SK-N-SH (cell line): ENCODE measurements around the gene LIMS2. TPM values are rescaled to one million over a fixed set of nuclear protein-coding genes. Genes with fewer than 3 reads are reported as not detected.
A peak's percentile ranks its signal among the peaks of the same experiment; 100 is the strongest.

ENCODE experiments used
- CTCF ChIA-PET: fragments of 300-600, 350-600 bp; formaldehyde crosslinking; extraction: SDS; loops from one replicate; lab custom pipeline; 2021; lab: Yijun Ruan, JAX
- POLR2A ChIA-PET: fragments of 350-600 bp; sonication (Branson Sonifier 250); formaldehyde crosslinking; extraction: SDS; loops from one replicate; lab custom pipeline; 2020; ENCODE audit warnings: antibody characterized with exemption, inconsistent platforms; lab: Yijun Ruan, JAX
- DNase-seq: peaks from one replicate; pipeline ENCODE4 v3.0.0; 2012
- H2AFZ ChIP-seq: fragments of 200-600 bp; sonication (generic); 2 replicates; pipeline ENCODE4 v1.8.1; 2016; ENCODE audit warnings: antibody characterized with exemption, mild to moderate bottlenecking, low read depth
- H3F3A ChIP-seq: fragments of 200-600 bp; sonication (generic); replicated peaks from 2 replicates; pipeline ENCODE3; 2016; ENCODE audit warnings: antibody characterized with exemption, mild to moderate bottlenecking; ENCODE audit not compliant: insufficient read depth
- H3K27ac ChIP-seq, 2 experiments: fragments of 200-500 bp in 1 of 2; fragments of 200-600 bp in 1 of 2; sonication (Bioruptor generic) in 1 of 2; sonication (generic), shearing (Covaris generic) in 1 of 2; 2 replicates each; pipeline versions ENCODE4 v1.5.1 to v1.6.1; 2014 to 2016; ENCODE audit warnings: low read depth in 2 of 2, inconsistent platforms in 1 of 2, low read length in 1 of 2, mild to moderate bottlenecking in 1 of 2, mixed read lengths in 1 of 2
- H3K27me3 ChIP-seq: fragments of 200-600 bp; sonication (generic), shearing (Covaris generic); 2 replicates; pipeline ENCODE4 v1.6.1; 2016; ENCODE audit warnings: mixed run types; ENCODE audit not compliant: insufficient read depth
- H3K36me3 ChIP-seq, 2 experiments: fragments of 200-500 bp in 1 of 2; fragments of 200-600 bp in 1 of 2; sonication (Bioruptor generic) in 1 of 2; sonication (generic) in 1 of 2; replicated peaks in 1 of 2; 2 replicates each; pipeline versions ENCODE3 to v1.5.1; 2014 to 2016; ENCODE audit warnings: low read length in 1 of 2, mild to moderate bottlenecking in 1 of 2; ENCODE audit not compliant: insufficient read depth in 2 of 2, control insufficient read depth in 1 of 2
- H3K4me1 ChIP-seq, 2 experiments: fragments of 200-500 bp in 1 of 2; fragments of 200-600 bp in 1 of 2; sonication (Bioruptor generic) in 1 of 2; sonication (generic), shearing (Covaris generic) in 1 of 2; 2 replicates each; pipeline versions ENCODE4 v1.5.1 to v1.6.1; 2014 to 2016; ENCODE audit warnings: low read depth in 1 of 2, low read length in 1 of 2, mixed run types in 1 of 2; ENCODE audit not compliant: insufficient read depth in 2 of 2, control insufficient read depth in 1 of 2
- H3K4me2 ChIP-seq: fragments of 200-600 bp; sonication (generic), shearing (Covaris generic); 2 replicates; pipeline ENCODE4 v1.6.1; 2017; ENCODE audit warnings: mixed run types
- H3K4me3 ChIP-seq, 2 experiments: fragments of 200-500 bp in 1 of 2; fragments of 200-600 bp in 1 of 2; sonication (Bioruptor generic) in 1 of 2; sonication (generic), shearing (Covaris generic) in 1 of 2; 2 replicates each; pipeline versions ENCODE4 v1.5.1 to v1.8.1; 2014 to 2016; ENCODE audit warnings: low read depth in 2 of 2, inconsistent platforms in 1 of 2, low read length in 1 of 2, mild to moderate bottlenecking in 1 of 2, mixed read lengths in 1 of 2, moderate library complexity in 1 of 2
- H3K79me2 ChIP-seq: fragments of 200-600 bp; sonication (generic); 2 replicates; pipeline ENCODE4 v1.8.1; 2017; ENCODE audit warnings: mild to moderate bottlenecking; ENCODE audit not compliant: insufficient read depth
- H3K9ac ChIP-seq: fragments of 200-600 bp; sonication (generic); 2 replicates; pipeline ENCODE4 v1.6.1; 2017; ENCODE audit warnings: mixed run types
- H3K9me2 ChIP-seq: fragments of 200-600 bp; sonication (generic); 2 replicates; pipeline ENCODE4 v1.6.1; 2017; ENCODE audit warnings: mixed run types
- H3K9me3 ChIP-seq: fragments of 200-600 bp; sonication (generic); 2 replicates; pipeline ENCODE4 v1.6.1; 2017; ENCODE audit warnings: mixed run types, mild to moderate bottlenecking, moderate library complexity
- H4K20me1 ChIP-seq: fragments of 200-600 bp; sonication (generic); 2 replicates; pipeline ENCODE4 v1.6.1; 2017; ENCODE audit warnings: mild to moderate bottlenecking, mixed run types; ENCODE audit not compliant: insufficient read depth
- CHD2 ChIP-seq: fragments of 150-350 bp; IDR thresholded peaks from 2 replicates; pipeline ENCODE4 v1.6.1; 2018; ENCODE audit warnings: low read length; ENCODE audit not compliant: partially characterized antibody
- EZH2phosphoT487 ChIP-seq: fragments of 200-600 bp; sonication (generic); IDR thresholded peaks from 2 replicates; pipeline ENCODE4 v1.6.1; 2017; ENCODE audit warnings: low read depth, mixed run types, mild to moderate bottlenecking, antibody characterized with exemption, moderate library complexity, borderline replicate concordance
- FOSL2 ChIP-seq: IDR thresholded peaks from 2 replicates; pipeline ENCODE4 v1.4.0; 2012; ENCODE audit warnings: low read depth, mild to moderate bottlenecking, moderate library complexity, borderline replicate concordance
- FOXJ3 ChIP-seq: sonication (generic); formaldehyde crosslinking; IDR thresholded peaks from 2 replicates; pipeline ENCODE4 v1.5.1; 2020; ENCODE audit warnings: mild to moderate bottlenecking, missing genetic modification reagents
- FOXM1 ChIP-seq: IDR thresholded peaks from 2 replicates; pipeline ENCODE4 v1.4.0; 2012; ENCODE audit warnings: low read depth, mild to moderate bottlenecking
- JUND ChIP-seq: IDR thresholded peaks from 2 replicates; pipeline ENCODE4 v1.4.0; 2012
- MXI1 ChIP-seq: IDR thresholded peaks from 2 replicates; pipeline ENCODE4 v1.6.1; 2012; ENCODE audit warnings: mild to moderate bottlenecking, low read depth, low read length, improper control_type of control experiment
- RAD21 ChIP-seq: IDR thresholded peaks from 2 replicates; pipeline ENCODE4 v1.6.1; 2012; ENCODE audit warnings: mild to moderate bottlenecking, low read length
- RCOR1 ChIP-seq: fragments of 150-350 bp; IDR thresholded peaks from 2 replicates; pipeline ENCODE4 v1.6.1; 2017; ENCODE audit warnings: antibody characterized with exemption, low read length
- RXRA ChIP-seq: IDR thresholded peaks from 2 replicates; pipeline ENCODE4 v1.4.0; 2012; ENCODE audit warnings: low read depth, mild to moderate bottlenecking, borderline replicate concordance
- SIN3A ChIP-seq: IDR thresholded peaks from 2 replicates; pipeline ENCODE4 v1.6.1; 2012; ENCODE audit warnings: low read depth, mild to moderate bottlenecking, low read length, moderate library complexity, borderline replicate concordance
- SMC3 ChIP-seq: IDR thresholded peaks from 2 replicates; pipeline ENCODE4 v1.6.1; 2012; ENCODE audit warnings: low read depth, low read length, improper control_type of control experiment
- WGBS: methylation state at CpG from one replicate; pipeline ENCODE4 v1.1.6; 2017; ENCODE audit warnings: low lambda C conversion rate; 5-methylcytosine and 5-hydroxymethylcytosine counted together
- polyA plus RNA-seq, 3 experiments: library from polyadenylated mRNA; depleted of rRNA; stranded (reverse); fragments of >200 nt; gene quantifications; 2 replicates each; pipeline ENCODE4 v1.2.3, GENCODE V29; 2012
- TF ChIP-seq, protein P1 (sequence below): IDR thresholded peaks from 2 replicates; pipeline ENCODE4 v1.4.0; 2012; ENCODE audit warnings: low read depth, borderline replicate concordance
- TF ChIP-seq, protein P2 (sequence below): IDR thresholded peaks from 2 replicates; pipeline ENCODE4 v1.4.0; 2012; ENCODE audit warnings: low read depth
- TF ChIP-seq, protein P3 (sequence below): IDR thresholded peaks from 2 replicates; pipeline ENCODE4 v1.6.1; 2012; ENCODE audit warnings: mild to moderate bottlenecking, low read depth, low read length, moderate library complexity
- TF ChIP-seq, protein P4 (sequence below): fragments of 150-350 bp; IDR thresholded peaks from 2 replicates; pipeline ENCODE4 v1.6.1; 2016; ENCODE audit warnings: mild to moderate bottlenecking, low read depth, low read length

LIMS2 gene
- polyA plus RNA-seq, 1 of the 3 experiments (the other 2 are of a cell fraction) = 2.7 TPM

DNA sequence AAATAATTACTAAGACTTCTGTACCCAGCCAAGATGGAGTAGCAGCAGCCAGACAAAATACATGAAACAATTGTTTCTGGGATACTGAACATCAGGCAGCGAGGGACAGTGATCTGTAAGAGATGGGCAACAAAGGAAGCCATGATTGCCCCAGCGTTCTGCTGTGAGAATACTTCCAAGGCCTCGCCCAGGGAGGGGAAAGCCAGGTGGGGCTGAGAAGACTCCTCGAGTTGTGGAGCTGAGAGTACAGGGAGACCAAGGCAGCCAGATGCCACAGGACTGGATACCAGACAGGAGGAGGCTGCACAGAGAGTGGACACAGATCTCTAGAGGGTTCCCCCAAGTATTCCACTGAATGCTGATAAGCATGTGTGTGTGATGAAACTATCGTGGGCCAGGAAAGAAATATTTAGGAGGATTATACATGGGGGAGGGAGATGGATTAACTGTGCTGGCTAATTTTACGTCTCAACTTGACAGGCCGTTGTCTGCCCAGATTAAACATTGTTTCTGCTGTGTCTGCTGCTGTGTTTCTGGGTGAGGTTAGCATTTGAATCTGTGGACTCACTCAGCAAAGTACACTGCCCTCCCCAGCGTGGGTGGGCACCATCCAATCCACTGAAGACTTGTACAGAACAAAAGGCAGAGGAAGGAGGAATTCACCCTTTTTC lies 10.2 kb upstream of the LIMS2 start:
- no peaks in the 10 kb centered on the region for H3K36me3 ChIP-seq
- TF ChIP-seq, protein P1, sequence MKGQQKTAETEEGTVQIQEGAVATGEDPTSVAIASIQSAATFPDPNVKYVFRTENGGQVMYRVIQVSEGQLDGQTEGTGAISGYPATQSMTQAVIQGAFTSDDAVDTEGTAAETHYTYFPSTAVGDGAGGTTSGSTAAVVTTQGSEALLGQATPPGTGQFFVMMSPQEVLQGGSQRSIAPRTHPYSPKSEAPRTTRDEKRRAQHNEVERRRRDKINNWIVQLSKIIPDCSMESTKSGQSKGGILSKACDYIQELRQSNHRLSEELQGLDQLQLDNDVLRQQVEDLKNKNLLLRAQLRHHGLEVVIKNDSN = no peak
- TF ChIP-seq RCOR1 (no peak), RAD21 (no peak), JUND (no peak), CHD2 (no peak), SMC3 (no peak), SIN3A (no peak), MXI1 (no peak), FOXJ3 (CRISPR knock-in tag) (no peak), RXRA (no peak), EZH2phosphoT487 (no peak), FOSL2 (no peak), FOXM1 (no peak)
- TF ChIP-seq, protein P2, sequence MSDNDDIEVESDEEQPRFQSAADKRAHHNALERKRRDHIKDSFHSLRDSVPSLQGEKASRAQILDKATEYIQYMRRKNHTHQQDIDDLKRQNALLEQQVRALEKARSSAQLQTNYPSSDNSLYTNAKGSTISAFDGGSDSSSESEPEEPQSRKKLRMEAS = no peak
- TF ChIP-seq, protein P3, sequence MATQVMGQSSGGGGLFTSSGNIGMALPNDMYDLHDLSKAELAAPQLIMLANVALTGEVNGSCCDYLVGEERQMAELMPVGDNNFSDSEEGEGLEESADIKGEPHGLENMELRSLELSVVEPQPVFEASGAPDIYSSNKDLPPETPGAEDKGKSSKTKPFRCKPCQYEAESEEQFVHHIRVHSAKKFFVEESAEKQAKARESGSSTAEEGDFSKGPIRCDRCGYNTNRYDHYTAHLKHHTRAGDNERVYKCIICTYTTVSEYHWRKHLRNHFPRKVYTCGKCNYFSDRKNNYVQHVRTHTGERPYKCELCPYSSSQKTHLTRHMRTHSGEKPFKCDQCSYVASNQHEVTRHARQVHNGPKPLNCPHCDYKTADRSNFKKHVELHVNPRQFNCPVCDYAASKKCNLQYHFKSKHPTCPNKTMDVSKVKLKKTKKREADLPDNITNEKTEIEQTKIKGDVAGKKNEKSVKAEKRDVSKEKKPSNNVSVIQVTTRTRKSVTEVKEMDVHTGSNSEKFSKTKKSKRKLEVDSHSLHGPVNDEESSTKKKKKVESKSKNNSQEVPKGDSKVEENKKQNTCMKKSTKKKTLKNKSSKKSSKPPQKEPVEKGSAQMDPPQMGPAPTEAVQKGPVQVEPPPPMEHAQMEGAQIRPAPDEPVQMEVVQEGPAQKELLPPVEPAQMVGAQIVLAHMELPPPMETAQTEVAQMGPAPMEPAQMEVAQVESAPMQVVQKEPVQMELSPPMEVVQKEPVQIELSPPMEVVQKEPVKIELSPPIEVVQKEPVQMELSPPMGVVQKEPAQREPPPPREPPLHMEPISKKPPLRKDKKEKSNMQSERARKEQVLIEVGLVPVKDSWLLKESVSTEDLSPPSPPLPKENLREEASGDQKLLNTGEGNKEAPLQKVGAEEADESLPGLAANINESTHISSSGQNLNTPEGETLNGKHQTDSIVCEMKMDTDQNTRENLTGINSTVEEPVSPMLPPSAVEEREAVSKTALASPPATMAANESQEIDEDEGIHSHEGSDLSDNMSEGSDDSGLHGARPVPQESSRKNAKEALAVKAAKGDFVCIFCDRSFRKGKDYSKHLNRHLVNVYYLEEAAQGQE = no peak
- TF ChIP-seq, protein P4, sequence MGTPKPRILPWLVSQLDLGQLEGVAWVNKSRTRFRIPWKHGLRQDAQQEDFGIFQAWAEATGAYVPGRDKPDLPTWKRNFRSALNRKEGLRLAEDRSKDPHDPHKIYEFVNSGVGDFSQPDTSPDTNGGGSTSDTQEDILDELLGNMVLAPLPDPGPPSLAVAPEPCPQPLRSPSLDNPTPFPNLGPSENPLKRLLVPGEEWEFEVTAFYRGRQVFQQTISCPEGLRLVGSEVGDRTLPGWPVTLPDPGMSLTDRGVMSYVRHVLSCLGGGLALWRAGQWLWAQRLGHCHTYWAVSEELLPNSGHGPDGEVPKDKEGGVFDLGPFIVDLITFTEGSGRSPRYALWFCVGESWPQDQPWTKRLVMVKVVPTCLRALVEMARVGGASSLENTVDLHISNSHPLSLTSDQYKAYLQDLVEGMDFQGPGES = no peak
- no peak overlapping the region for H3K4me3 ChIP-seq
- no peak overlapping the region for H3K9ac ChIP-seq
- H2AFZ ChIP-seq = no peak overlapping the region
- H3K4me1 ChIP-seq = peaks cover 0 to 4% of the 10 kb centered on the region in 2 experiments; a peak in 1 of 4 replicates
- no peaks in the 10 kb centered on the region for H3F3A ChIP-seq
- peak; percentile 5 for DNase-seq
- H4K20me1 ChIP-seq = no peaks in the 10 kb centered on the region
- 60% methylated on average over 8 of the region's 8 CpGs for WGBS
- H3K9me3 ChIP-seq = 0 out of 2 replicates have a peak, but pooled peaks cover 9% of the 10 kb centered on the region
- no peak overlapping the region for H3K27ac ChIP-seq
- ChIA-PET POLR2A (no interaction called here), CTCF (interaction anchor here (1.3 to 1.6 kb wide), 3 partner anchors 35 to 94 kb away, joined by 3 to 5 read pairs (median 4); no protein-coding TSS in a partner anchor)
- no peak overlapping the region for H3K4me2 ChIP-seq
- H3K9me2 ChIP-seq = no peaks in the 10 kb centered on the region
- H3K79me2 ChIP-seq = no peaks in the 10 kb centered on the region
- no peaks in the 10 kb centered on the region for H3K27me3 ChIP-seq
